HEK293T (cell line): ENCODE results near the gene ECHDC1.

Experiments
- ARNT ChIP-seq: fragments of 450-650 bp; IDR thresholded peaks from 2 replicates; pipeline ENCODE4 v1.6.1; 2017; ENCODE audit warnings: mild to moderate bottlenecking
- BHLHE40 ChIP-seq: fragments of 450-650 bp; IDR thresholded peaks from 2 replicates; pipeline ENCODE4 v1.6.1; 2016; ENCODE audit warnings: mild to moderate bottlenecking, moderate library complexity, borderline replicate concordance
- ELF4 ChIP-seq: fragments of 450-650 bp; IDR thresholded peaks from 2 replicates; pipeline ENCODE4 v1.6.1; 2017; ENCODE audit warnings: antibody characterized with exemption
- FOXA1 ChIP-seq: fragments of 450-650 bp; IDR thresholded peaks from 2 replicates; pipeline ENCODE4 v1.6.1; 2016; ENCODE audit warnings: mild to moderate bottlenecking
- FOXK2 ChIP-seq: fragments of 450-650 bp; IDR thresholded peaks from 2 replicates; pipeline ENCODE4 v1.6.1; 2016; ENCODE audit warnings: mild to moderate bottlenecking
- L3MBTL2 ChIP-seq: fragments of 450-650 bp; conservative IDR thresholded peaks from 2 replicates; pipeline ENCODE4 v1.6.1; 2016; ENCODE audit warnings: mild to moderate bottlenecking
- SP1 ChIP-seq: fragments of 450-650 bp; IDR thresholded peaks from 2 replicates; pipeline ENCODE4 v1.6.1; 2017
- TF ChIP-seq, protein P1 (sequence below): fragments of 450-650 bp; IDR thresholded peaks from 2 replicates; pipeline ENCODE4 v1.6.1; 2016

DNA sequence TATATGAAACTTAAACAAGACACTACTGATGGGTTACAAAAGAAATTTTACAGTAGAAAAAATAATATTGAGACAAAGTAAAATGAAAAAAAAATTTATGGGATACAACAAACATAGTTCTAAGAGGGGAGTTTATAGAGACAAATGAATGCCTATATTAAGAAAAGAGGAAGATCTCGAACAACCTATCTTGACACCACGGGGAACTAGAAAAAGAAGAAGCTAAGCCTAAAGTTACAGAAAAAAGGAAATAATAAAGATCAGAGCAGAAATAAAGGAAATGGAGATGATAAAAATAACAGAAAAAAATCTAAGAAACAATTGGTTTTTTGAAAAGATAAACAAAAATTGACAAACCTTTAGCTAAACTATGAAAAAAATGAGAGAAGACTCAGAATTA is 9.1 kb upstream of the ECHDC1 start:
- no peak for TF ChIP-seq FOXA1
- TF ChIP-seq FOXK2, result no peak
- TF ChIP-seq L3MBTL2, result no peak
- TF ChIP-seq SP1, result no peak
- TF ChIP-seq, protein P1, sequence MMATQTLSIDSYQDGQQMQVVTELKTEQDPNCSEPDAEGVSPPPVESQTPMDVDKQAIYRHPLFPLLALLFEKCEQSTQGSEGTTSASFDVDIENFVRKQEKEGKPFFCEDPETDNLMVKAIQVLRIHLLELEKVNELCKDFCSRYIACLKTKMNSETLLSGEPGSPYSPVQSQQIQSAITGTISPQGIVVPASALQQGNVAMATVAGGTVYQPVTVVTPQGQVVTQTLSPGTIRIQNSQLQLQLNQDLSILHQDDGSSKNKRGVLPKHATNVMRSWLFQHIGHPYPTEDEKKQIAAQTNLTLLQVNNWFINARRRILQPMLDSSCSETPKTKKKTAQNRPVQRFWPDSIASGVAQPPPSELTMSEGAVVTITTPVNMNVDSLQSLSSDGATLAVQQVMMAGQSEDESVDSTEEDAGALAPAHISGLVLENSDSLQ, result no peak
- TF ChIP-seq ARNT, result no peak
- TF ChIP-seq BHLHE40, result no peak
- TF ChIP-seq ELF4, result no peak
